Common myeloid progenitor, CD34-positive (primary cell): ENCODE data around the gene AFF1.
"Not testable (repeated sequence)": the region's sequence is repeated elsewhere in the genome, so short reads cannot be mapped to it uniquely, and the experiment has no call there.

ENCODE experiments used
- CTCF ChIA-PET: fragments of 350-600 bp; sonication (Branson Sonifier 250); formaldehyde crosslinking; loops from one replicate; lab custom pipeline; 2021; ENCODE audit warnings: antibody characterized with exemption; lab: Charles Lee
- POLR2A ChIA-PET: fragments of 350-600 bp; sonication (Branson Sonifier 250); formaldehyde crosslinking; loops from one replicate; lab custom pipeline; 2021; ENCODE audit warnings: antibody characterized with exemption; lab: Charles Lee
- DNase-seq, 3 donors: peaks; one replicate each; pipeline versions ENCODE4 v3.0.0 to v3.0.0-alpha.2; 2013
- H3K27ac ChIP-seq, 2 experiments: 1 replicate in 1 of 2; 2 replicates in 1 of 2; pipeline ENCODE4 v1.7.0; 2013; ENCODE audit warnings: inconsistent platforms in 2 of 2, low read length in 2 of 2, mild to moderate bottlenecking in 2 of 2, low read depth in 1 of 2, moderate library complexity in 1 of 2; ENCODE audit not compliant: severe bottlenecking in 2 of 2, insufficient read depth in 1 of 2, poor library complexity in 1 of 2
- H3K27me3 ChIP-seq, 5 experiments: replicated peaks in 2 of 5; 1 replicate in 3 of 5; 2 replicates in 2 of 5; pipeline versions ENCODE4 v1.6.1 to v1.7.0; 2013; ENCODE audit warnings: low read length in 4 of 5, mild to moderate bottlenecking in 2 of 5, moderate library complexity in 2 of 5, inconsistent platforms in 1 of 5; ENCODE audit not compliant: insufficient read depth in 5 of 5, control insufficient read depth in 4 of 5
- H3K36me3 ChIP-seq, 4 experiments: 1 replicate in 2 of 4; 2 replicates in 2 of 4; pipeline versions ENCODE4 v1.6.1 to v1.7.0; 2013; ENCODE audit warnings: low read length in 3 of 4, control low read depth in 1 of 4, mild to moderate bottlenecking in 1 of 4; ENCODE audit not compliant: control insufficient read depth in 4 of 4, insufficient read depth in 4 of 4
- H3K4me1 ChIP-seq, 4 experiments: 1 replicate in 3 of 4; 2 replicates in 1 of 4; pipeline versions ENCODE4 v1.6.1 to v1.7.1; 2013; ENCODE audit warnings: low read length in 3 of 4, mild to moderate bottlenecking in 3 of 4, control low read depth in 1 of 4, inconsistent platforms in 1 of 4, moderate library complexity in 1 of 4; ENCODE audit not compliant: control insufficient read depth in 4 of 4, insufficient read depth in 4 of 4; ENCODE audit errors: control extremely low read depth in 1 of 4
- H3K4me3 ChIP-seq, 7 experiments: 1 replicate in 4 of 7; 2 replicates in 3 of 7; pipeline versions ENCODE4 v1.5.1 to v1.7.0; 2013; ENCODE audit warnings: mild to moderate bottlenecking in 7 of 7, low read length in 6 of 7, moderate library complexity in 6 of 7, inconsistent platforms in 2 of 7, low read depth in 2 of 7, control low read depth in 1 of 7; ENCODE audit not compliant: insufficient read depth in 4 of 7, control insufficient read depth in 1 of 7; ENCODE audit errors: extremely low read depth in 1 of 7
- H3K9me3 ChIP-seq, 5 experiments: 1 replicate in 4 of 5; 2 replicates in 1 of 5; pipeline versions ENCODE4 v1.6.1 to v1.7.1; 2013; ENCODE audit warnings: low read length in 4 of 5, mild to moderate bottlenecking in 2 of 5, inconsistent platforms in 1 of 5, low read depth in 1 of 5, moderate library complexity in 1 of 5; ENCODE audit not compliant: control insufficient read depth in 4 of 5, insufficient read depth in 2 of 5; ENCODE audit errors: control extremely low read depth in 1 of 5
- WGBS: methylation state at CpG from one replicate; pipeline ENCODE4 v1.1.5; 2013; ENCODE audit not compliant: insufficient coverage; 5-methylcytosine and 5-hydroxymethylcytosine counted together

Gene AFF1

DNA sequence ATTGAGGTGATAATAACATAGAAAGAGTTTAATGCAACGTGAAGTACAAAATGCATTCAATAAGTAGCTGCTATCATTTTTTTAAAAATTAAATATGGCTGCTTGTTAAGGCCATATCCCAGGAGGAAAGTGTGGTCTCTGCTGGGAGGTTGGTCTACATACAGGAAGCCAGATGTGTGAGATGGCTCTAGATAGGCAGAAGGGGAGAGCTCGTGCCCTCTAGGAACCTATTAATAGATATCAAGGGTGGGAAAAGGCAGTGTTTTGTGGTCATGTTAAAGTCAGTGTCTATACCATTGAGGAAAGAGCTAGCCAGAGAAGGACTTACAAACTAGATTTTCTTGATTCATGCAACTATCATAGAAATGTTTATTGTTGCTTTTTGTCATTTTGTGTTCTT, 145.2 kb downstream of the AFF1 start:
- Histone ChIP-seq H3K9me3 (no peaks in the 10 kb centered on the region), H3K4me3 (no peak overlapping the region), H3K27ac (no peak overlapping the region), H3K27me3 (no peaks in the 10 kb centered on the region), H3K36me3 (peaks cover 0 to 16% (median 7%) of the 10 kb centered on the region in 4 experiments), H3K4me1 (peaks cover 11 to 35% (median 24%) of the 10 kb centered on the region in 4 experiments)
- ChIA-PET POLR2A (no interaction called here), CTCF (interaction anchor here (0.6 to 2.3 kb wide), 10 partner anchors 12 to 159 kb away, joined by 3 to 19 read pairs (median 4); no protein-coding TSS in a partner anchor)
- WGBS: 0% methylated on average over 1 of the region's 2 CpGs
- peak in 2 of 3 donors; percentile 43 to 58 for DNase-seq

DNA sequence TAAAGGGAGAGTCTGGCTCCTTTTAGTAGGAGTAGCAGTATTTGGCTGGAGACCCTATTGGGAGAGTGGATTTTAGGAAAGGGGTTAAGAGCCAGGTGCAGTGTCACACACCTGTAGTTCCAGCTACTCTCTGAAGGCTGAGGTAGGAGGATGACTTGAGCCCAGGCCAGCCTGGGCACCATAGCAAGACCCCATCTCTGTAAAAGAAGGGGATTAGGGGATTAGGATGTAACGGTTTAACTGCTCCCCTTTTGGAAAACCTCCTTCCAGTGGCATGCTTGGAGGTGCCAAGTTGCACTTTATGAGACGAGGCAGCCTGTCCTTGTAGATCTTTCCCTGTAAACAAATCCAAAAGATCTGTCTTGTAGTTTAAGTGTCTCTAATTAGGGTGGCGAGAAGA, 145.7 kb downstream of the AFF1 start:
- DNase-seq: no peak
- ChIA-PET CTCF (interaction anchor here (0.6 to 2.3 kb wide), 6 partner anchors 12 to 188 kb away, joined by 3 to 19 read pairs (median 4); partner anchors contain the start of gene C4orf36), POLR2A (no interaction called here)
- no peaks in the 10 kb centered on the region for H3K27me3 ChIP-seq
- peaks cover 0 to 16% (median 7%) of the 10 kb centered on the region in 4 experiments for H3K36me3 ChIP-seq
- no CpG with 5 or more reads among the region's 3 CpGs for WGBS
- peaks cover 11 to 31% (median 23%) of the 10 kb centered on the region in 4 experiments for H3K4me1 ChIP-seq
- no peaks in the 10 kb centered on the region for H3K9me3 ChIP-seq
- H3K4me3 ChIP-seq: no peak overlapping the region
- no peak overlapping the region for H3K27ac ChIP-seq

DNA sequence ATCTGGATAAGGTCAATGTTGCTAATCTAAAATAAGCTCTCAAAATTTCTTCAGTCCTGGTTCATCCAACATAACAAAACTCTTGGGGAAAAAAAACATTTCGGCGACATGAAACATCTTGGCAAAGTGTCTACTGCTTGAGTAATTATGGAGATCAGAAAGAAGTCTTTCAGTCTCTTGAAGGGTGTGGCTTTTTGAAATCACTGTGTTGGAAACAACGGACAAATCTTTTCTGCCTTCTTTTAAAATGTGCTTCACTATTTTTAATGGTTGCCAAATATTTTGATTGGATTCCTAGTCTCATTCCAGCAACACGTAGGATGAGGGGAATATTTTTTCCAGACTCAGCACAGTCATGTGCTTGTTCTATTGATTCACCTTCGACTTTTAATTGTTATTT, 147.0 kb downstream of the AFF1 start:
- Histone ChIP-seq H3K9me3 (no peaks in the 10 kb centered on the region), H3K4me3 (no peak overlapping the region), H3K36me3 (peaks cover 3 to 29% (median 14%) of the 10 kb centered on the region in 4 experiments), H3K27me3 (no peaks in the 10 kb centered on the region), H3K27ac (no peak overlapping the region), H3K4me1 (peaks cover 11 to 31% (median 22%) of the 10 kb centered on the region in 4 experiments)
- 95% methylated on average over 4 of the region's 5 CpGs for WGBS
- CTCF ChIA-PET: no interaction called here
- POLR2A ChIA-PET: no interaction called here
- DNase-seq: no peak

DNA sequence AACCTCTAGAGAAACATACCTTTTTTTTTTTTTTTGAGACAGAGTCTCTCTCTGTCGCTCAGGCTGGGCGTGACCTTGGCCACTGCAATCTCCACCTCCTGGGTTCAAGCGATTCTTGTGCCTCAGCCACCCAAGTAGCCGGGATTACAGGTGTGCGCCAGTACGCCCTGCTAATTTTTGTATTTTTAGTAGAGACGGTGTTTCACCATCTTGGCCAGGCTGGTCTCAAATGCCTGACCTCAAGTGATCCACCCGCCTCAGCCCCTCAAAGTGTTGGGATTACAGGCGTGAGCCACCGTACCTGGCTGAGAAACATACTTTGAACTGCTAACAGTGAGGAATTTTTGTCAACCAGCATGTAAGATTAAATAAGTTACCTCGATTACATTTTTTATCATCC, 150.9 kb downstream of the AFF1 start:
- CTCF ChIA-PET, POLR2A ChIA-PET: not testable (repeated sequence)

DNA sequence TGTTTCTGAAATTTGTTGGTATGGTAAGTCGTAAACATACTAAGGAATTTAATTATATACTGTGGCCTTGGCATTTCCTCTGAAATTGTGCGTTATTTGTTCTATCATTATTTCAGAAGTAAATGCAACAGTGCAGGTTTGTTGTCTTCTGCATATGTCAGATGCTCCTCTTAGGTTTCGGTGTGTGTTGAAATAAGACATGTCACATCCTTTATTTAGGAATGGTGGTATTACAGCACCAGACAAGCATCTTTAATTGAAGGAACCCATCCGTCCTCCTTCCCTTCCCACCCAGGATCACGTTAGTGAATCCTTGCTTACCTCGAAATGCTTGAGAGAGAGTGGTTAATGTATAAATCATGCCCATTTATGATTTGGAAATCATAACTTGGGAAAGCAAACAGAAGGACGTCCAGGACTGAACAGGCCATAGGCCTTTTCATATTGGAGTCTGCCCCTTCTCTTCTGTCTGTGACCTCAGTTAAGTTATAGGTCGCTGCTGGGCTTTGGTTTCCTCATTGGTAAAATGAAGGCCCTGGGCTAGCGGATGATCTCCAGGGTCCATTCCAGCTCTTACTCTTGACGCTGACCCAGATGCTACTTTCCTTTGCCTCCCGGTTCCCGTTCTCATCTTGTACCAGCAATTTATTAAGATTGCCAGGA, 151.5 kb downstream of the AFF1 start:
- Histone ChIP-seq H3K4me1 (peaks cover 0 to 23% (median 8%) of the 10 kb centered on the region in 4 experiments), H3K36me3 (peaks cover 8 to 48% (median 26%) of the 10 kb centered on the region in 4 experiments), H3K27me3 (no peaks in the 10 kb centered on the region), H3K9me3 (no peaks in the 10 kb centered on the region), H3K4me3 (no peak overlapping the region), H3K27ac (no peak overlapping the region)
- WGBS: 100% methylated on average over 6 of the region's 12 CpGs
- ChIA-PET CTCF (no interaction called here), POLR2A (no interaction called here)
- no peak for DNase-seq

More for the DNA sequence above, 150.9 kb downstream of the AFF1 start:
- Histone ChIP-seq H3K4me1 (peaks cover 0 to 23% (median 8%) of the 10 kb centered on the region in 4 experiments), H3K36me3 (peaks cover 8 to 46% (median 26%) of the 10 kb centered on the region in 4 experiments)
- H3K27me3 ChIP-seq, H3K4me3 ChIP-seq, H3K9me3 ChIP-seq, DNase-seq, H3K27ac ChIP-seq: not testable (repeated sequence)
- WGBS: 96% methylated on average over 10 of the region's 11 CpGs

DNA sequence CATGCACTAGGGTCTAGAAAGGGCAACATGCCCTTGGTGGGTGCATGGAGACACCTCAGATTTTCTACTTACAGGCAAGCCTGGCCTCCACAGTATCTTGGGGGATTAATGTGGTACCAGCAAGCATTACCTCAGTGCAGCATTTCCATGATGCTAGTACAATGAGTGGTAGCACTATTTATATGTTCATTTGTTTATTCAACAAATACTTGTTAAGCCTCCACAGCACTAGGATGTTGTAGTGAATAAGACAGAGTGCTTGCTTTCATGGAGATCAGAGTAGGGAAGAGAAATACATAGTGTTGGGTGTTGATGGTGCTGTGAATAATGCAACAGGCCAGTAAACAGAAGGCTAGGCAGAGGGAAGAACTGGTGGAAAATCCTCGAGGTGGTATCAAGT, 152.2 kb downstream of the AFF1 start:
- WGBS: 73% methylated on average over 1 of the region's 1 CpG
- Histone ChIP-seq H3K27me3 (no peaks in the 10 kb centered on the region), H3K4me1 (peaks cover under 1 to 28% (median 10%) of the 10 kb centered on the region in 4 experiments), H3K4me3 (no peak overlapping the region), H3K9me3 (no peaks in the 10 kb centered on the region), H3K27ac (no peak overlapping the region), H3K36me3 (peaks cover 8 to 53% (median 26%) of the 10 kb centered on the region in 4 experiments)
- ChIA-PET POLR2A (interaction anchor here (1.2 kb wide), 1 partner anchor 77 kb away, joined by 4 read pairs; no protein-coding TSS in a partner anchor), CTCF (interaction anchor here (1.4 kb wide), 1 partner anchor 23 kb away, joined by 3 read pairs; no protein-coding TSS in a partner anchor)
- no peak for DNase-seq

DNA sequence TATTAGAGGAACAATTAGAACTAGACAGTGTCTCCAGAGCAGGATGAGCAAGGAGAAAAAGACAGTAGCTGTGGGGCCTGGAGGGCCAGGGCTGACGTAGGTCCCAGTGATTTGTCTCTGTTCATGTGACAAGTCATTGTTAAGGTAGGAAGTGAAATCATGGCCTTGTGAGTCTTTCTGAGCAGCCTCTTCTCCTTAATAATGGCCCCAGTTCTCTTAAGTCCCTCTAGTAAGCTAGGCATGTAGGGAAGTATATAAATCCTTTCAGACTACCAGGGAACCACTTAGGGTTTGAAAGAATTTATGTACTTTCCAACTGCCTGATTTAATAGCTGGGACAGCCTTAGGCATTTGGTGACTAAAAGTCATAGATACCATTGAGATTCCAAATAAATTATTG, 152.6 kb downstream of the AFF1 start:
- H3K36me3 ChIP-seq: peaks cover 8 to 53% (median 25%) of the 10 kb centered on the region in 4 experiments
- no peak overlapping the region for H3K4me3 ChIP-seq
- POLR2A ChIA-PET: interaction anchor here (1.2 kb wide), 1 partner anchor 78 kb away, joined by 4 read pairs; no protein-coding TSS in a partner anchor
- CTCF ChIA-PET: interaction anchor here (1.0 to 1.5 kb wide), 3 partner anchors 24 to 165 kb away, joined by 3 to 5 read pairs (median 3); no protein-coding TSS in a partner anchor
- no peak overlapping the region for H3K27ac ChIP-seq
- no CpG with 5 or more reads among the region's 1 CpG for WGBS
- H3K27me3 ChIP-seq: no peaks in the 10 kb centered on the region
- no peak for DNase-seq
- no peaks in the 10 kb centered on the region for H3K9me3 ChIP-seq
- H3K4me1 ChIP-seq: peaks cover 5 to 32% (median 14%) of the 10 kb centered on the region in 4 experiments
